Glomerular visceral epithelial cell (primary cell): ENCODE results near the gene ERP29.
"Not testable (repeated sequence)": the region's sequence is repeated elsewhere in the genome, so short reads cannot be mapped to it uniquely, and the experiment has no call there.

Experiments
- DNase-seq: peaks from one replicate; pipeline ENCODE4 v3.0.0-alpha.2; 2016; ENCODE audit errors: extremely low spot score

Gene ERP29

GRCh38 chr12:112012775-112013600 lies at the start of gene ERP29, which contains the start of gene TMEM116:
Gene ERP29 (plus strand): TSS chr12:112013426. CDS start chr12:112013466, 40 bp downstream.
Gene TMEM116 (minus strand): TSS chr12:112013165. CDS start chr12:112005270, 7,895 bp downstream.
- peak; percentile 99 for DNase-seq

DNA sequence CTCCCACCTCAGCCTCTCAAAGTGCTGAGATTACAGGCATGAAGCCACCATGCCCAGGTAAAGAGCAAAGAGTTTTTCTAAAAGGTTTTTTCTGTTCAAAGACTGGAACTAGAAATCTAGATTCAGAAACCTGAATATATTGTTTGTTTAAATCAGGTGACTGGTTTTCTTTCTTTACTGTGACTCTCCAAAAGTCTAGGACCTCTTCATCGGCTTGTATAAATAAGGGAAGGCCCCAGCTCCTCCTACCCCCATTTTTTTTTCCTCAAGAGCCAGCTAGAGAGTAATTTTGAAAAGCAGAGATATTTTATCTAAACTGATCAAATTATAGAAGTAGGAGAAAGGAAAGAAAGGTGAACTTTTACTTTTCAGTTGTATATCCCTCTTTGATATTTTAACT lies 48.3 kb upstream of the ERP29 start:
- DNase-seq: no peak

GRCh38 chr12:111971800-111972199 lies 41.4 kb upstream of the ERP29 start:
- no peak for DNase-seq

DNA sequence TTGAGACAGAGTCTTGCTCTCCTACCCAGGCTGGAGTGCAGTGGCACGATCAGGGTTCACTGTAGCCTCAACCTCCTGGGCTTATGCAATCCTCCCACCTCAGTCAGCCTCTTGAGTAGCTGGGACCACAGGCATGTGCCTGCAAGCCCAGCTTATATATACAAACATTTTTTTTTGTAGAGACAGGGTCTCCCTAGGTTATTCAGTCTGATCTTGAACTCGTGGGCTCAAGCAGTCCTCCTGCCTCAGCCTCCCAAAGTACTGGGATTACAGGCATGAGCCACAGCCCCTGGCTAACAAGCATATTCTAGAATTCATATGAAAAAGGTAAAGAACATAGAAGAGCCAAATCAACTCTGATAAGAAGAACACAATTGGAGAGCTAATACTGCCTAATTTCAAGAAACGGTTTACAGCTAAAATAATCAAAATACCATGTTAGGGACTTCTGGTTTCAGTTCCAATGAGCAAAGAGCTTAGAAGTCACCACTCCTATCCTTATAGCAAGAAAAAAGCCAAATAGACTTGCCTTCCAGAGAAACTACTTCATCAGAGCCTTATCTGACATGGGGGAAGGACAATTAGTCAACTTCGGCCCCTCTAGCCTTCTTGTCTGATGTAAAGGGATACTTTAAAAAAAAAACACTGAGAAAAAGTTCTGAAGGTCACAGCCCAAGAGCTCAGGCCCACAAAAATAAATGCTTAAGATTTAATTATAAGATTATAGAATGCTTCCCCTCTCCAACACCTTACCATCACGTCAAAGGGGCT lies 37.9 kb upstream of the ERP29 start:
- DNase-seq: no peak

GRCh38 chr12:111976291-111976690 lies 36.9 kb upstream of the ERP29 start:
- DNase-seq: no peak

- no peak for DNase-seq
Observed at GRCh38 chr12:111976860-111977259, 36.4 kb upstream of the ERP29 start.

GRCh38 chr12:111978545-111978944 lies 34.7 kb upstream of the ERP29 start:
- DNase-seq: no peak

GRCh38 chr12:111980598-111980997 lies 32.6 kb upstream of the ERP29 start:
- no peak for DNase-seq

DNA sequence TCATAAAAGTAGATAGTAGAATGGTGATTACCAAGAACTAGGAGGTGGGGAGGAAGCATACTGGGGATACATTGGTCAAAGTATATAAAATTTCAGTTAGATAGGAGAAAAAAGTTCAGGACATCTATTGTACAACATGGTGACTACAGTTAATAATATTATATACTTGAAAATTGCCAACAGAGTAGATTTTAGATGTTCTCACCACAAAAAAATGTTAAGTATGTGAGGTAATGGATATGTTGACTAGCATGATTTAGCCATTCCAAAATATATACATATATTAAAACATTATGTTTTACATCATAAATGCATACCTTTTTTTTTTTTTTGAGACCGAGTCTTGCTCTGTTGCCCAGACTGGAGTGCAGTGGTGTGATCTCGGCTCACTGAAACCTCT lies 31.2 kb upstream of the ERP29 start:
- DNase-seq: no peak

- DNase-seq: no peak
Observed at GRCh38 chr12:111984820-111985219, 28.4 kb upstream of the ERP29 start.

DNA sequence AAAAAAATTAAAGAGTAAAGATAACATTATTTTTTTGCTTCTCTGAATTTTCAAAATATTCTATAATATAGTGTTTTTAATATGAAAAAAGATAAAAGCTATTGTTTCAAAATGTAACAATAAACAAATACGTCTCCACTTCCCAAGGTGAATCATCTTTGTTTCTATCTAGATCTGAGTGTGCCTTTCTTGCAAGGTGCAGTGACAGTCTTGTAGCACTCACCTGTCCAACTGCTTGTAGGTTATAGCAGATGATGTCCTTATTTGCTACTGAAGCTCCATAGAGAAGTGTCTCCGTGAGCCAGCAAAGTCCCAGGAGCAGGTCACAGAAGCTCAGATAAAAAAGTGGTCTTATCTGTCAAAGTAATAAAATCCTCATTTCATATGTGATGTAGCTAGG lies 21.7 kb upstream of the ERP29 start:
- DNase-seq: no peak

GRCh38 chr12:111991946-111992345 lies 21.3 kb upstream of the ERP29 start:
- DNase-seq: peak; percentile 30

DNA sequence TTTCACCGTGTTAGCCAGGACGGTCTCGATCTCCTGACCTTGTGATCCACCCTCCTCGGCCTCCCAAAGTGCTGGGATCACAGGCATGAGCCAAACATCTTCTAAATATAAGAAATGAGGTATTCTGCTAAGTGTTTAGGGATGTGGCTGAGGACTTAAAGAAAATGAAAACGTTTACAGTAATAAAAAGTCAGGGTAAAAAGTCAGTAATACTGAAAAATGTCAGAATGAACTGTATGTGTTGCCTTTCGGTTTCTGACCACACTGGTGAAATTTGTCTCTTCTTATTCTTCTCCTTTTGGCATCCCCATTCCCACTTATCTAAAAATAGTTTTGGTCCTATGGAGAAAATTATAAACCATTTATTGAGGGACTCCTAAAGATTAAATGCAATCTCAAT lies 20.8 kb upstream of the ERP29 start:
- DNase-seq: no peak

DNA sequence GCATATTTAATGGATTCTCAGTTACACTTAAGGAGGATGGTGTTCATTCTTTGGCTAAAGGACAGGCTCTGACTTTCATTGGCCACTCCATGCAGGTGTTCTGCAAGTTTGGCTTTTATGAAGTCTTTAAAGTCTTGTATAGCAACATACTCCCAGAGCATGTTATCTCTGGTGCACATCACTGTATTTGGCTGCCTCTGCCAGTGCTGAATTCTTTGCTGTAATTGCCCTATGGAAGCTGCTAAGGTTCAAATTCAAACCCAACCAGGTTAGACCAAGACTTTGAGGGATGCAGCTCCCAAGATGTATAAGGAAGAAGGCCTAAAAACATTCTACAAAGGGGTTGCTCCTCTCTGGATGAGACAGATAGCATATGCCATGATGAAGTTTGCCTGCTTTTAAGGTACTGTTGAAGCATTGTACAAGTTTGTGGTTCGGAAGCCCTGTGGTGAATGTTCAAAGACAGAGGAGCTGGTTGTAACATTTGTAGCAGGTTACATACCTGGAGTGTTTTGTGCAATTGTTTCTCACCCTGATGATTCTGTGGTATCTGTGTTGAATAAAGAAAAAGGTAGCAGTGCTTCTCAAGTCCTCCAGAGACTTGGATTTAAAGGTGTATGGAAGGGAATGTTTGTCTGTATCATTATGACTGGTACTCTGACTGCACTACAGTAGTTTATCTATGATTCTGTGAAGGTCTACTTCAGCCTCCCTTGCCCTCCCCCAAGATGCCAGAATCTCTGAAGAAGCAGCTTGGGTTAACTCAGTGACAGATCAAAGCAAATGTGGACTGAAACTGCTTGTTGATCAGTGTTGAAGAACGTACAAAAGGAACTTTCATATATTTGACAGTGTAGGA lies 19.7 kb upstream of the ERP29 start:
- DNase-seq: no peak

- not testable (repeated sequence) for DNase-seq
Observed at GRCh38 chr12:111994211-111995111, 18.8 kb upstream of the ERP29 start.

DNA sequence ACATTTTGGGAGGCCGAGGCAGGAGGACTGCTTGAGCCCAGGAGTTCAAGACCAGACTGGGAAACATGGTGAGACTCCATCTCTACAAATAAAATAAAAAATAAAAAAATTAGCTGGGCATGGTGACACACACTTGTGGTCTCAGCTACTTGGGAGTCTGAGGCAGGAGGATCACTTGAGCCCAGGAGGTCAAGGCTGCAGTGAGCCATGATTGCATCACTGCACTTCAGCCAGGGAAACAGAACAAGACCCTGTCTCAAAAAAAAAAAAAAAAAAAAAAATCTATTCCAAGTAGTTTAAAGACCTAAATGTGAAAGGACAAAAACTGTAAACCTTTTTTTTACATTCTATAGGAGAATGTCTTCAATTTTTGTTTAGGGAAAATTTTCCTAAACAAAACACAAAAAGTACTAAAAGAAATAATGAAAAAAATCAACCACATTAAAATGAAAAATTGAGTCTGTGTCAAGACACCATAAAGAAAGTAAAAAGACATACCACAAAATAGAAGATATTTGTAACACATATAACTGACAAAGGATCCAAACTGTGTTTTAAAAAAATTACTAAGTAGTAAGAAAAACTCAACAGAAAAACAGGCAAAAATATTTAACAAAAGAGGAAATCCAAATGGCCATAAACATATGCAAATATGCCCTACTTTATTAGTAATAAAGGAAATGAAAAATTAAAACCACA lies 17.3 kb upstream of the ERP29 start:
- DNase-seq: no peak

GRCh38 chr12:111997300-111997699 lies 15.9 kb upstream of the ERP29 start:
- DNase-seq: no peak

GRCh38 chr12:111998015-111998414 lies 15.2 kb upstream of the ERP29 start:
- DNase-seq: no peak

DNA sequence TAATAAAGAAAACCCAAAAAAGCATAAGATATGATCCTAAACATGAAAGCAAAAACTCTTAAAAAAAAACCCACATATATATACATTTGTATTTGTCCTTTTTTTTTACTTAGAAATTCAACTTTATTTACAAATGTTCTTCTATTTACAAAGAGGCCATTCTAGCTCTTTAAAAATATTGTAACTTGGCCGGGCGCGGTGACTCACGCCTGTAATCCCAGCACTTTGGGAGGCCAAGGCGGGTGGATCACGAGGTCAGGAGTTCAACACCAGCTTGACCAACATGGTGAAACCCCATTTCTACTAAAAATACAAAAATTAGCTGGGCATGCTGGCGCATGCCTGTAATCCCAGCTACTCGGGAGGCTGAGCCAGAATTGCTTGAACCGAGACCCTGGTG lies 14.1 kb upstream of the ERP29 start:
- not testable (repeated sequence) for DNase-seq

DNA sequence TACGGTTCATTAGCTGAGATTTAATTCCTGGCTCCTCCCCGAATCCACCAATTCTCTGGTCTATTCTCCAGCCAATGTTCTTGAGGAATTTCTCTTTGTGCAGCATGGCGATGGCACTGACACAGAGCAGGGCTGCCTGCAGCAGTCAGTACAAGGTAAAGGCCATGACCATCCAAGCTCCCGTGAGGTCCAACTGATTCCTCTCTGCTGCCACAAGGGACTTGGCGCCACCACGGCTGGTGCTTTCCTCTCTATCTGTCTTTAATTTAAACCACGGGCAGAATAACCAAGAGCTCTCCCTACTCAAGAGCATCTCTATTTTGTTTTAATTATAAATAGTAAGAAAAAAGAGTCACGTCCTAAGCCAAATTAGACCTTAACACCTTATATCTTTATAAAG lies 12.4 kb upstream of the ERP29 start:
- no peak for DNase-seq
